HG03469 (cell line): Measurements from ENCODE around the gene ARHGAP26.

Experiments
- ATAC-seq: cut with Tn5 transposase; IDR thresholded peaks from one replicate; pipeline ENCODE4 v1.9.1; 2021; ENCODE audit warnings: mild to moderate bottlenecking, moderate library complexity, moderate number of reproducible peaks; ENCODE audit not compliant: unreplicated experiment

The ARHGAP26 gene

DNA sequence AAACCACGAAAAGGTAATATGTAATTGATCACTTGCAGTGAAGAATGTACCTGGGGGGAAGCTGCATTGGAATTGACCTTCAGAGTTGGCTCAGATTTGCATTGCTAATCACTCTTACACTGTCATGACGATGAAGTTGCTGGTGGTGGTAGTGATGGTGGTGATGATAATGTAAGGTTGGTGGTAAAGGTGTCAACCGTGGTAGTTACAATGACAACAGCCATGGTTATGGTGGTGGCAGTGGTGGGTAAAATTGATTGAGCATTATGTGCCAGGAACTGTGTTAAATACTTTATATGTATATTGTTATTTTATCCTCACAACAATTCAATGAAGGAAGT lies 350.9 kb downstream of the ARHGAP26 start:
- no peak for ATAC-seq

GRCh38 chr5:143124593-143124992 lies 354.4 kb downstream of the ARHGAP26 start:
- ATAC-seq: no peak

DNA sequence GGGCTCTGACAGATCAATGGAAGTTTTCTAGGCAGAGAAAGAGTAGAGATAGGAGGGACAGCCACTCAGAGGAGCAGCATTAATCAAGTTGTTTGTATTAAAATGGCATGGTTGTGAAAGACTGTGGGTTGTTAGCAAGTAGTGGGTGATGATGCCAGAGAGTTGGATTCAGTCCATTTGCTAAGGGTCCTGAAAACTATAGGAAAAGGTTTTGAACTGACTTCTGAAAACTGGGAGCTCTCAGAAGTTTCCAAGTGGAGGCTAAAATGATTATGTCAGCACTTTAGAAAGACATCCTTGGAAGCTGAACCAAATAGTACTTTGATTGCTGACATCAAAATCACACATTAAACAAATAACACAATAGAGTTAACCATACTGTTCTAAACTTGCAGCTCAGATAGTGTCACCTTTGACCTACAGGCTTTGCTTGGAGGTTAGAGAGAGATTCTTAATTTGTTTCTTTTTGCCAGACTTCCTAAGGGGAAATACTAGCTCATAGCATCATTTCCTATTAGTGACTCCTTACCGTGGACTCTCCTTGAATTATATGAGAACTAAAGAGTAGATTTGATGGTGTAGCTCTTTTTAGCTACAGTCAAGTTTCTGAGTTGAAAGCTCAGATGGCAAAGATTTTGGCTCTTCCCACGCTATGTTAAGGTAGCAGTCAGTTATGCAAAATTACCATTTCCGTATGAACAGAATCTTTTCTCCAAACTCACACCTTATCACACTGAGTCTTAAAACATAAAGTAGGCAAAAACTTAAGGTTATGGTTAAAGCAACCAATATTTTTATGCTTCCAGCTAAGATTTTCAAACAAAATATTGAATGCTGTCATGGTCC lies 356.2 kb downstream of the ARHGAP26 start:
- ATAC-seq: no peak

DNA sequence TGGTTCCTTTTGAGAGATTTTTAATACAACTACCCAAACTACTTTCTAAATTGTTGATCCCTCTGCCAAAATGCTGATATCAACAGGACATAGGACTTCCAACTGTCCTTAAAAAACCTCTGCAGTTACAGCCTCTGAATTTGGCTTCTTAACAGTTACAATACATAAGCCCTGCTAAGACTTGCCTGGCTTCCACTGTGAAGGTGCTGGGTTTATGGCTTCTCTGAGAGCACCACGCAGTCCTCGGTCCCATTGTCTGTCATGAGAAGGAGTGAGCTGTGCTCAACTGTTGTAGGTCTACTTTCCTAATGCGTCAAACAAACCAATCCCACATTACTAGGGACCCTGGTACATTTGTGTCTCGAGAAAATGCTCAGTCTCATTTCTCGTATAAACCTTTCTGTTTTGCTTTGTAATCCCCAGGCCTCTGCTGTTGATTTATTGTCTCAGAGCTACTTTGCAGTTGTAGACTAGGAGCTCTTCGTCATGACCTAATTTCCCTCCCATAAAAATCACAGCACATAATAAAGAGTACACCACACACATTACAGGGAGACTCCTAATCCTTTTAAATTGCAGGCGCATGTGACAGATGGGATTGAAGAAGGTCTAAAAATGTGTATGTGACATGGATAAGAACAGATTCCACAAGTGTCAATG lies 358.4 kb downstream of the ARHGAP26 start:
- ATAC-seq: no peak

GRCh38 chr5:143129203-143129602 lies 359.0 kb downstream of the ARHGAP26 start:
- ATAC-seq: no peak

DNA sequence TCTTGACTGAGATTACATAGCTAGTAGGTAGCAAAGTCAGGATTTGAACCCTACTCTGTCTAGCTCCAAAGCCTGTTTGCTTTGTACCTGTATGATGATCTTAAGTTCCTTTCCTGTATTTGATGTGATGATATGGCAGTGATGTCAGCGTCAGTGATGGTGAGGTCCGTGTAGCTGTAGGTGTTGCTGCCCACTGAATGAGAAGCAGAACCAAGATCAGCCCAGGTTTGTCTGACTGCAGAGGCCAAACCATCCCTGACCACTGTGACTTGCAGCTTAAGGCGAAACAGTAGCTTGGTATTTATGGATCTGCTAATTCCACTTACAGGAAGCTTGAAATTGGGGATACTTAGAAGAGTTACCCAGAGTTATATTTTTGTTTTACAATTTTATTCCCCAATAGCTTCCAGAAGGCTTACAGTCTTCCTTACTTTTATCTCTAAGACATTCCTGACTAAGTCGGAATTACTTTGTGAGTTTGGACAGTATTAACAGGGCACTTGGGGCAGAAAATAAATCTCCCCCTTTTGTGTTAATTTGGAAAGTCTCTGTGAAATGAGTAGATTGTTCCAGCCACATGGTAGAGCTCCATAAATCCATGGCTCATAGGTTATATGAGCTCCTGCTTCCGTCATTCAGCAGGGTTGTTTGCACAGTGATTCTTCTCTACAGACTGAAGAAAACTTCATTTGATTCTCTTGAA lies 359.9 kb downstream of the ARHGAP26 start:
- no peak for ATAC-seq

- no peak for ATAC-seq
These were observed 360.6 kb downstream of the ARHGAP26 start for GRCh38 chr5:143130613-143131305.

GRCh38 chr5:143131972-143132371 lies 361.8 kb downstream of the ARHGAP26 start:
- no peak for ATAC-seq

DNA sequence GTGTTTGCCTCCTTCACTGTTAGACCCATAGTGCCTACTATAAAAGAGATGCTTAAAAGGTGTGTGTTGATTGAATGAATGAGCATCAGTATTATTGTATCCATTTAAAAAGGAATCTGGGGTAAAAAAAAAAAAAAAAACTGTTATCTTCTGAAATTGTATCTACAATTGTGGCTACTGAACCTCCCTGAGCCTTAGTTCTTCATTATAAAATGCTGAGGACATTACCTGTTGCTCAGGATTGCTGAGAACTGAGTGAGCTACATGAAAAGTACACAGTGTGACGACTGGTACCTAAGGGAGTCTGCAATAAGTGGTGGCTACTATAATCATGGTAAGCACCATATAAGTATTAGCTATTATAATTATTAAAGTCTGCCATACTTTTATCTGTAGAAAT lies 362.6 kb downstream of the ARHGAP26 start:
- no peak for ATAC-seq

- ATAC-seq: no peak
These were observed 363.5 kb downstream of the ARHGAP26 start for GRCh38 chr5:143133721-143134120.

- no peak for ATAC-seq
These were observed 364.1 kb downstream of the ARHGAP26 start for GRCh38 chr5:143134269-143134668.

- no peak for ATAC-seq
These were observed 364.7 kb downstream of the ARHGAP26 start for GRCh38 chr5:143134900-143135299.

- no peak for ATAC-seq
These were observed 365.8 kb downstream of the ARHGAP26 start for GRCh38 chr5:143135832-143136551.

GRCh38 chr5:143138839-143139238 lies 368.7 kb downstream of the ARHGAP26 start:
- no peak for ATAC-seq

DNA sequence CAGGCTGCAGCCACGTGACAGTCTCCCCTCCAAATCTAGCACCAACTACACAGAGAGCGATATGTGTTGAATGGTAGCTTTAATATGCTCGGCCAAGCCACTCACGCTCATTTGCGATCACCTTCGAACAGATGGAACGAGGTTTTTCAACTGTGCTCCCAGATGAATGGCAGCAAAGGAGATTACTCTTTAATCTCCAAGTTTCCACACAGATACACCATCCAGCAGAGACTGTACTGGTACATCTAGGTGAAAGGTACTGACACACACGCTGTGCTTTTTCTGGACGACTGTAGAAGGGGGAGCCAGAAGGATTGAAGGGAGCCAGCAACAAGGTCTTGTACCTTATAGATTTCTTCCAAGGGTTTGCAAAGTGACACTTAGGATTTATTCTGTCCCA lies 369.4 kb downstream of the ARHGAP26 start:
- no peak for ATAC-seq

DNA sequence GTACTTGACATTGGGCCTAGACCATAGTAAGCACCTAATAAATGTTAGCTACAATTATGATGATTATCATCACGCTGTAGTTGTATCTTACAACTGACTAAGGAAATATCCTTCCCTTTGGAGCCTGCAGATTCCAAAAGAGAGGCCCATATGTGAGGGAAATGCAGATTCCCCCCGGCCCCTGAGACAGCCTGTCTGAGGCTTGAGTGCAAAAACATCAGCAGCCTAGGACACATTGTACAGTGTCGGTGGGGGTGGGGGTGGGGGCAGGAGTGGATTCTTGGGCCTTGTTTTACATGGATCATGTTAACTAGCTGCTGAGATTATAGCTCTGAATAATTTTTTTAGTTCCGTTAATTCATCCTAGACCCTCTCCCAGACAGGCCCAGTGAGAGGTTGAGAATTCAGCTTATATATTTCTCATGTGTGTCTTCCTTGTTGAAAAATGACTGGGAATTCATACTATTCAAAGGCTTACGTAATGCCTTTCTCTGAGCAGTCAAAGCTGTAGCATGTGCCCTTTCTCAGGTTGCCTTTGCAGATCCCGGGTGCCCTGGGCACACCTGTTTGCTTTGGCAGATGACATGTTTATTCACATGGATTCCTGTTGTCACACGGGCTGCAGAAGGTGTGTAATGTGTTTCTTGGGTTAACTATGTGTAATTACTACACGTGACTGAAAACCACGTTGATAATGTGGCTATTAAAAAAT lies 370.5 kb downstream of the ARHGAP26 start:
- no peak for ATAC-seq

DNA sequence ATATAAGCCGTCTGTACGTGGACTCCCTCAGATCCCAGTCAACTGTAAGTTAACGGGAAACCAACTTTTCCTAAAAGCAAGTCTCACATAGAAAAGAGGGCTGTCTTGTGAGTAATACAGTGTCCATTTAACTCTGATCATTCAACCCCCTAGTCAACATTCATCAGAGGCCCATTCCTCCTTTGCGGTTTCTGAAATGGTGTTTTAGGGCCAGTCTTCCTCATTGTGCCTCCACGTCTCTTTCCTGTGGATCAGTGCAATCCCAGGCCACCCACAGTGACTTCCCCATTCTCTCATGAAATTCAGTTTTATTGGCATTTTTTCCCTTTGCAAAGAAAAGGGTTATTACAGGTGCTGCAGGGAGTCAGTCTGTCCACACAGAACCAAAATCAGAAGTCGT lies 371.5 kb downstream of the ARHGAP26 start:
- ATAC-seq: no peak

GRCh38 chr5:143142596-143143435 lies 372.6 kb downstream of the ARHGAP26 start:
- ATAC-seq: no peak

- no peak for ATAC-seq
These were observed 373.8 kb downstream of the ARHGAP26 start for GRCh38 chr5:143143973-143144372.
